DOHH2 (cell line): ENCODE results near the gene ZNF592.

Experiments
- EZH2phosphoT487 ChIP-seq: fragments of 200-600 bp; sonication (generic); IDR thresholded peaks from 2 replicates; pipeline ENCODE4 v1.6.1; 2017; ENCODE audit warnings: borderline replicate concordance, mild to moderate bottlenecking, antibody characterized with exemption, low read length, moderate library complexity, mixed read lengths
- TF ChIP-seq, protein P1 (sequence below): fragments of 200-600 bp; sonication (generic); IDR thresholded peaks from one replicate; pipeline ENCODE4 v1.5.1; 2014; ENCODE audit warnings: antibody characterized with exemption, mild to moderate bottlenecking, low read depth, low read length; ENCODE audit not compliant: poor library complexity, severe bottlenecking

DNA sequence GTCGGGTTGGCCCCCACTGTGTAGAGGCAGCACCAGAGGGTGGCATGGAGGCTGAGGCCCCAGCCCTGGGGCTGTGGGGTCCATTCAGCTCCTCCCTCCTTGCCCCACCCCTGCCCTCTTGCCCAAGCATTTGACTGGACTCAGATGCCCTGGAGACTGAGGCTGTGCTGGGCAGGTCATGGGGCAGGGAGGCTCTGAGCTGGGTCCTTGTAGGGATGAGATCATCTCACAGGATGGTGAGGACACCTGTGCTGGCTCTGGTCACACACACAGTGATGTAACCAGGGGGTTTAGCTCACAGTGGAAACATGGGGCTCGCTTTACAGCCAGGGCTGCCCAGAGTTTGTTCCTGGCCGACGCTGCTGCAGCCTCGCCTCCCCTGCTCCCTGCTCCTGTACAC lies 86.6 kb downstream of the ZNF592 start:
- TF ChIP-seq EZH2phosphoT487 = no peak
- TF ChIP-seq, protein P1, sequence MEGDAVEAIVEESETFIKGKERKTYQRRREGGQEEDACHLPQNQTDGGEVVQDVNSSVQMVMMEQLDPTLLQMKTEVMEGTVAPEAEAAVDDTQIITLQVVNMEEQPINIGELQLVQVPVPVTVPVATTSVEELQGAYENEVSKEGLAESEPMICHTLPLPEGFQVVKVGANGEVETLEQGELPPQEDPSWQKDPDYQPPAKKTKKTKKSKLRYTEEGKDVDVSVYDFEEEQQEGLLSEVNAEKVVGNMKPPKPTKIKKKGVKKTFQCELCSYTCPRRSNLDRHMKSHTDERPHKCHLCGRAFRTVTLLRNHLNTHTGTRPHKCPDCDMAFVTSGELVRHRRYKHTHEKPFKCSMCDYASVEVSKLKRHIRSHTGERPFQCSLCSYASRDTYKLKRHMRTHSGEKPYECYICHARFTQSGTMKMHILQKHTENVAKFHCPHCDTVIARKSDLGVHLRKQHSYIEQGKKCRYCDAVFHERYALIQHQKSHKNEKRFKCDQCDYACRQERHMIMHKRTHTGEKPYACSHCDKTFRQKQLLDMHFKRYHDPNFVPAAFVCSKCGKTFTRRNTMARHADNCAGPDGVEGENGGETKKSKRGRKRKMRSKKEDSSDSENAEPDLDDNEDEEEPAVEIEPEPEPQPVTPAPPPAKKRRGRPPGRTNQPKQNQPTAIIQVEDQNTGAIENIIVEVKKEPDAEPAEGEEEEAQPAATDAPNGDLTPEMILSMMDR = no peak
